ENCODE measurements around the gene SBK3. TPM values are rescaled to one million over a fixed set of nuclear protein-coding genes. Genes with fewer than 3 reads are reported as not detected.

SBK3 gene
- total RNA-seq, 1 experiment from 2014 or later: 1.2 TPM

DNA sequence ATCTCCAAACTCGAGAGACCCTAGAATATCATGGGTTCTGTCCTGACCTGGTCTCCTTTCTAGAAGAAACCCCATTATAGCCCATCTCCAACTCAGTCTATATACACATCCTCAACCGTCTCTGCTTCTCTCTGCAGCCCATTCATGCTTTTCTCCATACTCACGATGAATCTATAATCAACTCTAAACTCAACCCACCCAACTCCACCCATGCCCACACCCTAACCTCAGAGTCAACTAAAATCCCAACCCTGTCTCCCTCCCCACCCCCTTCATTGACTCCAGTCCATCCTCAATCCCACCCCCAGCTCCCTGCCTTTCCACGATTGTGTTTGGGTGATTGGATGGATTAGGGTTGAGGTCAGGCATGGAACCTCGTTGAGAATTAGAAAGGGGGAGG lies 1.8 kb downstream of the SBK3 start:
- ChIA-PET CTCF (no interaction called here), POLR2A (no interaction called here), RAD21 (ENCODE audit: low non-redundant PET in 1 of 2, low total read pairs in 2 of 2, uncharacterized antibody in 2 of 2, unreplicated experiment in 2 of 2) (no interaction called here)
- ATAC-seq: no peak
- no peak overlapping the region for H3K4me2 ChIP-seq (ENCODE audit: low read length)
- no peaks in the 10 kb centered on the region for H4K20me1 ChIP-seq (ENCODE audit: insufficient read depth)
- H3K27ac ChIP-seq (ENCODE audit: low read depth, low read length): no peak overlapping the region
- DNase-seq (ENCODE audit: low read depth, low spot score): no peak
- no peaks in the 10 kb centered on the region for H3K79me2 ChIP-seq (ENCODE audit: insufficient read depth, low read length)
- H3K36me3 ChIP-seq (ENCODE audit: control insufficient read depth in 1 of 2, insufficient read depth in 2 of 2, low read length in 2 of 2): no peaks in the 10 kb centered on the region
- H3K27me3 ChIP-seq (ENCODE audit: insufficient read depth, low read length): no peaks in the 10 kb centered on the region
- H3K9ac ChIP-seq (ENCODE audit: low read length): no peak overlapping the region
- no peaks in the 10 kb centered on the region for H3K9me2 ChIP-seq (ENCODE audit: insufficient read depth)
- no TSS peak for BruUV-seq (replicated peaks)
- no peak overlapping the region for H3K4me3 ChIP-seq (replicated peaks in 1 of 2; ENCODE audit: low read depth in 1 of 2, low read length in 2 of 2)
- intact Hi-C loops (cut with micrococcal nuclease): no loop called here
- no peak overlapping the region for H2AFZ ChIP-seq (ENCODE audit: low read depth, low read length, poor library complexity, severe bottlenecking)
- H3K9me3 ChIP-seq (ENCODE audit: control insufficient read depth in 1 of 2, insufficient read depth in 1 of 2, low read depth in 1 of 2, low read length in 2 of 2): no peaks in the 10 kb centered on the region
- H3K4me1 ChIP-seq (ENCODE audit: control insufficient read depth in 1 of 2, insufficient read depth in 2 of 2, low read length in 2 of 2): peaks cover 31 to 43% of the 10 kb centered on the region in 2 experiments
- TF ChIP-seq RAD21 (IDR thresholded peaks at IDR 0.05; ENCODE audit: low read depth) (no peak), ZBTB33 (IDR thresholded peaks at IDR 0.05; ENCODE audit: extremely low read depth, insufficient replicate concordance, low read length) (no peak), EZH2 (IDR thresholded peaks at IDR 0.05) (no peak), POLR2A (IDR thresholded peaks at IDR 0.05; ENCODE audit: borderline replicate concordance, extremely low read depth, insufficient read depth, insufficient read length) (no peak), SIN3A (IDR thresholded peaks at IDR 0.05; ENCODE audit: low read depth) (no peak), SP1 (IDR thresholded peaks at IDR 0.05; ENCODE audit: low read depth) (no peak), POLR2AphosphoS5 (IDR thresholded peaks at IDR 0.05; ENCODE audit: low read depth, low read length) (no peak), JUND (IDR thresholded peaks at IDR 0.05) (no peak), MAX (IDR thresholded peaks at IDR 0.05) (no peak)
- TF ChIP-seq, protein P1, sequence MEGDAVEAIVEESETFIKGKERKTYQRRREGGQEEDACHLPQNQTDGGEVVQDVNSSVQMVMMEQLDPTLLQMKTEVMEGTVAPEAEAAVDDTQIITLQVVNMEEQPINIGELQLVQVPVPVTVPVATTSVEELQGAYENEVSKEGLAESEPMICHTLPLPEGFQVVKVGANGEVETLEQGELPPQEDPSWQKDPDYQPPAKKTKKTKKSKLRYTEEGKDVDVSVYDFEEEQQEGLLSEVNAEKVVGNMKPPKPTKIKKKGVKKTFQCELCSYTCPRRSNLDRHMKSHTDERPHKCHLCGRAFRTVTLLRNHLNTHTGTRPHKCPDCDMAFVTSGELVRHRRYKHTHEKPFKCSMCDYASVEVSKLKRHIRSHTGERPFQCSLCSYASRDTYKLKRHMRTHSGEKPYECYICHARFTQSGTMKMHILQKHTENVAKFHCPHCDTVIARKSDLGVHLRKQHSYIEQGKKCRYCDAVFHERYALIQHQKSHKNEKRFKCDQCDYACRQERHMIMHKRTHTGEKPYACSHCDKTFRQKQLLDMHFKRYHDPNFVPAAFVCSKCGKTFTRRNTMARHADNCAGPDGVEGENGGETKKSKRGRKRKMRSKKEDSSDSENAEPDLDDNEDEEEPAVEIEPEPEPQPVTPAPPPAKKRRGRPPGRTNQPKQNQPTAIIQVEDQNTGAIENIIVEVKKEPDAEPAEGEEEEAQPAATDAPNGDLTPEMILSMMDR (IDR thresholded peaks at IDR 0.05 in 2 of 3, conservative IDR thresholded peaks at IDR 0.05 in 1 of 3; ENCODE audit: borderline replicate concordance in 1 of 3, insufficient read depth in 1 of 3, low read depth in 2 of 3, low read length in 2 of 3): no peak

Data from HCT116 (cell line).